Effector CD4-positive, alpha-beta T cell (primary cell): ENCODE results near the gene NANOS3.

Experiments used
- DNase-seq: peaks from one replicate; pipeline ENCODE4 v3.0.0-alpha.2; 2020

The NANOS3 gene

DNA sequence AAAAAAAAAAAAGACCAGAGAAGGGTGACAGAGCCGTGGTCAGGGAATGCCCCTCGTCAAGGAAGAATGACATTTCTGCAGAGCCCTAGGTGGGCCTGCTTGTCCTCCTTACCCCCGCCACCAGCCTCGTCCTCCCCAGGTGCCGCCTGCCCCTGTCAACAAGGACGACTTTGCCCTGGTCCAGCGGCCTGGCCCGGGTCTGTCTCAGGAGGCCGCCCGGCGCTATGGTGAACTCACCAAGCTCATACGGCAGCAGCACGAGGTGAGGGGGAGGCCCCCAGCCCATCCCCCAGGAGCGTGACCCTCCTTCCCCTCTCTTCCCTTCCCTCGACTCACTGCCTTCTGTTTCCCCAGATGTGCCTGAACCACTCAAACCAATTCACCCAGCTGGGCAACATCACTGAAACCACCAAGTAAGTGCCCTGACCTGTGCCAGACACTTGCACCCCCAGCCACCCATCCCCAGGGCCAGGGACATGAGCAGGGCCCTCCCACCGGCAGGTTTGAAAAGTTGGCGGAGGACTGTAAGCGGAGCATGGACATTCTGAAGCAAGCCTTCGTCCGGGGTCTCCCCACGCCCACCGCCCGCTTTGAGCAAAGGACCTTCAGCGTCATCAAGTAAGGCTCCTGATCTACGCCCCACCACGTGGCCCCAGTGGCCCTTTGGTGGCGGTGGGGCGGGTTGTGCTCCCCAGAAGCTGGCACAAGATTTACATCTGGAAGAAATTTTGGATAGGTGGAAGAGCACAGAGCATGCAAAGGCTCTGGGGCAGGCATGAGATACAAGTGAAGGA, 46.5 kb downstream of the NANOS3 start:
- no peak for DNase-seq

DNA sequence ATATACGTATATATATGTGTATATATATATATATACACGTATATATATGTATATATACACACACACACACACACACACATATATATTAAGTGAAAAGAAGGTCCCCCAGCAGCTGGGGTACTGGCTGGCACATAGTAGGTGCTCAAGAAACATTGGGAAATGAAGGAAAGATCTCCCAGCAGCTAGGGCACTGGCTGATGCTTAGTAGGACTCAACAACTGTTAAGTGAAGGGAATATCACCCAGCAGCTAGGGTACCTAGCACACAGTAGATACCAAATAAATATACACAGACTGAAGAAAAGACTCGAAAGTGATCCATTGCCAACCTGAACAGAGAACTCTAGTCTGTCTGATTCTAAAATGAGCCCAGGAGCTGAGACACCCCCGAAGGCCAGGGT, 49.1 kb downstream of the NANOS3 start:
- DNase-seq = no peak

DNA sequence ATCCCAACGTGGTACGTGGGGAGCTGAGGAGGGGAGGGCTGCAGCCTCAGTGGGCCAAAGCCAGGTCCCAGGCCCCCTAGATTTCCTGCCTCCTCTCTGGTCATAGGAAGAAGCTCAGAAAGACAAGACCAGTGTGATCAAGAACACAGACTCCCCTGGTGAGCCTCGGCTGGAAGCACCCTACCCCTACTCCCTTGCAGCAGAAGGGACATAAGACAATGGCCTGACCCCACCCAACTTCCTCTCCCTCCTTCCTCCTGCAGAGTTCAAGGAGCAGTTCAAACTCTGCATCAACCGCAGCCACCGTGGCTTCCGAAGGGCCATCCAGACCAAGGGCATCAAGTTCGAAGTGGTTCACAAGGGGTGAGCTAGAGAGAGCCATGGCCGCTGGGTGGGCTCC, 49.8 kb downstream of the NANOS3 start:
- no peak for DNase-seq

DNA sequence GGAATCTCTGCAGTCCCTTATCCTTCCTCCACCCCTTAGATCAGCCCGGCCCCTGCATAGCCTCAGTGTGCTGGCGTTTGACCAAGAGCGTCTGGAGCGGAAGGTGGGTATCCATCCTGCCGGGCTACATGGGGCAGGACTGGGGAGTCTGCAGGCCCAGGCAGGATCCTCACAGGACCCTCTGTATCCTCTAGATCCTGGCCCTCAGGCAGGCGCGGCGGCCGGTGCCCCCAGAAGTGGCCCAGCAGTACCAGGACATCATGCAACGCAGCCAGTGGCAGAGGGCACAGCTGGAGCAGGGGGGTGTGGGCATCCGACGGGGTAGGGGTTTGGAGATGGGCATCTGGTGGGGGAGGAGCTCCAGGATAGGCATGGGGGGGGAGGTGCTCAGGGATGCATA, 52.4 kb downstream of the NANOS3 start:
- DNase-seq = no peak

DNA sequence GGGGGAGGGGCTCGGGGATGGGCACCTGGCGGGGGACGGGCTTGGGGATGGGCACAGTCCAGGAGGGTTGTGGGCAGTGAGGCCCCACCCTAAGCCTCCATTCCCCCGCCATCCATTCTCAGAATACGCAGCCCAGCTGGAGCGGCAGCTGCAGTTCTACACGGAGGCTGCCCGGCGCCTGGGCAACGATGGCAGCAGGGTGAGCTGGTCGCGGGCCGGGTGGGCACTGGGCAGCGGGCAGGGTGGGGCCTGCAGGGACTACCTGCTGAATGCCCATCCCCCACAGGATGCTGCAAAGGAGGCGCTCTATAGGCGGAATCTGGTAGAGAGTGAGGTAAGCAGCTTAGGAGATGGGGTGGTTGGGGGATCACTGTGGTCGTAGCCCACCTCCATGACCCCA, 53.0 kb downstream of the NANOS3 start:
- DNase-seq = no peak
